Tracheal epithelial cell (primary cell): ENCODE data around the gene TLE4. TPM values are rescaled to one million over a fixed set of nuclear protein-coding genes. Genes with fewer than 3 reads are reported as not detected.

Source experiments
- total RNA-seq: library from RNA; depleted of rRNA; stranded (reverse); fragments of >200 nt; gene quantifications from 2 replicates; pipeline ENCODE4 v1.2.1, GENCODE V29; 2014

TLE4 gene
- total RNA-seq: 8.0 and 13.0 TPM in 2 replicates

DNA sequence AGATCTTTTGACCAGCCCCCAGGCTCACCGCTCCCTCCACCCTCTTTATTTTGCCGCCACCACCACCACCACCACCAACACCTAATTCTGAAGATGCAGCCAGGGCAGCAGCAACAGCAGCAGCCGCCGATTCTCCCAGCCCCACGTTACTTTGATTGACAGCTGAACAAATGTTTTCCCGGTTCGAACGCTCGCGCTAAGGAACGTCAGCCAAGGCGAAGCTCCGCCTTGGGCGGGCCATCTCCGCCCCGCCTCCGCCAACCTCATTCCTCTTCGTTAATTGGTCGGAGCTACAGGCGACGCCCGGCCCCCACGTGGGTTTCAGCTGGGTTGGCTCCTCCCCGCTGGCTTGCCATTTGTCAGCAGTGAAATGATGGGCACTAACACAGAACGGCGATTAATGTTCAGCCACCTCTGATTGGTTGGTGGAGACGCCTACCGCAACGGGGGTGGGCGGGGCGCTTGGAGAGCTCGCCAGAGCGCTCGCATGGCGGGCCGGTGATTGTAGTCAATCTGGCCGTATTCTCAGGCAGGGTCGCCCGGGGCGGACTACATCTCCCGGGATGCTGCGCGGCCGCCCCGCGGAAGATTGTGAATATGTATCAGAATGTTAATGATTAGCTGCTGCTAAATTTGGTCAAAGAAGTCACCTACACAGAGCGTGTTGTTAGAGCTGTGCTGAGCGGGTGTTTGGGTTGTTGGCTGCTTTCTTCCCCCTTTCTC lies at the start of gene TLE4:
TLE4 (plus strand) TSS at position 657 of the 723 bp plus-strand sequence. CDS start 826 bp downstream, outside the sequence.

